Measurements from ENCODE around the gene ZNF182. TPM values are rescaled to one million over a fixed set of nuclear protein-coding genes. Genes with fewer than 3 reads are reported as not detected.
A peak's percentile ranks its signal among the peaks of the same experiment; 100 is the strongest.
"Not testable (repeated sequence)": the region's sequence is repeated elsewhere in the genome, so short reads cannot be mapped to it uniquely, and the experiment has no call there.

The ZNF182 gene
- total and polyA plus RNA-seq, 2 experiments from 2014 or later, result 6.2 to 7.1 TPM

GRCh38 chrX:48030237-48030636, 26.4 kb upstream of the ZNF182 start:
- no peaks in the 10 kb centered on the region; the same call in 2 of the 3 replicates for H3K9me3 Mint-ChIP-seq
- TF ChIP-seq CREB1 (CRISPR knock-in tag; IDR thresholded peaks at IDR 0.05; ENCODE audit: low read depth) (no peak), JUNB (IDR thresholded peaks at IDR 0.05; ENCODE audit: unreplicated experiment) (no peak), EZH2phosphoT487 (IDR thresholded peaks at IDR 0.05; ENCODE audit: unreplicated experiment) (no peak), CTCF (conservative IDR thresholded peaks at IDR 0.05; ENCODE audit: low read depth in 2 of 2) (no peak), ZNF331 (CRISPR knock-in tag; IDR thresholded peaks at IDR 0.05; ENCODE audit: low read depth) (no peak), POLR2AphosphoS5 (IDR thresholded peaks at IDR 0.05; ENCODE audit: low read depth) (no peak), ZNF114 (CRISPR knock-in tag; IDR thresholded peaks at IDR 0.05) (no peak), EZH2 (IDR thresholded peaks at IDR 0.05; ENCODE audit: low read depth, unreplicated experiment) (no peak)
- Histone ChIP-seq H3K27ac (ENCODE audit: low read depth) (no peak overlapping the region), H3F3A (replicated peaks; ENCODE audit: low read depth) (no peaks in the 10 kb centered on the region), H3K27me3 (ENCODE audit: insufficient read depth) (no peaks in the 10 kb centered on the region), H4K20me1 (replicated peaks; ENCODE audit: insufficient read depth) (no peaks in the 10 kb centered on the region), H3K36me3 (ENCODE audit: insufficient read depth) (no peaks in the 10 kb centered on the region), H3K79me2 (replicated peaks; ENCODE audit: insufficient read depth) (no peaks in the 10 kb centered on the region), H3K9me2 (ENCODE audit: insufficient read depth) (no peaks in the 10 kb centered on the region), H3K4me1 (ENCODE audit: insufficient read depth) (no peaks in the 10 kb centered on the region; the same call in 1 of the 2 replicates), H3K4me3 (no peak overlapping the region), H2AFZ (no peak overlapping the region), H3K4me2 (no peak overlapping the region)
- H3K36me3 Mint-ChIP-seq (ENCODE audit: low read depth), result no peaks in the 10 kb centered on the region; the same call in 2 of the 3 replicates
- ATAC-seq (no peak), DNase-seq (ENCODE audit: low spot score) (no peak)
- no peak overlapping the region for H3K27ac Mint-ChIP-seq
- H3K4me3 Mint-ChIP-seq, result no peak overlapping the region
- peaks cover 4% of the 10 kb centered on the region; the same call in 1 of the 3 replicates for H3K4me1 Mint-ChIP-seq
- H3K27me3 Mint-ChIP-seq (ENCODE audit: insufficient read depth, low read depth, poor library complexity), result peaks cover 4% of the 10 kb centered on the region

- H3K36me3 Mint-ChIP-seq (ENCODE audit: low read depth), result no peaks in the 10 kb centered on the region; the same call in 2 of the 3 replicates
- DNase-seq (ENCODE audit: low spot score) (no peak), ATAC-seq (no peak)
- H3K27me3 Mint-ChIP-seq (ENCODE audit: insufficient read depth, low read depth, poor library complexity), result peaks cover 4% of the 10 kb centered on the region
- H3K36me3 ChIP-seq (ENCODE audit: insufficient read depth), result no peaks in the 10 kb centered on the region
- H2AFZ ChIP-seq, result no peak overlapping the region
- no peak overlapping the region for H3K27ac ChIP-seq (ENCODE audit: low read depth)
- peaks cover 4% of the 10 kb centered on the region; the same call in 1 of the 3 replicates for H3K4me1 Mint-ChIP-seq
- no peaks in the 10 kb centered on the region; the same call in 1 of the 2 replicates for H3K4me1 ChIP-seq (ENCODE audit: insufficient read depth)
- H4K20me1 ChIP-seq (replicated peaks; ENCODE audit: insufficient read depth), result no peaks in the 10 kb centered on the region
- no peak overlapping the region for H3K4me3 ChIP-seq
- H3K9me3 Mint-ChIP-seq, result no peaks in the 10 kb centered on the region; the same call in 2 of the 3 replicates
- no peak overlapping the region for H3K4me2 ChIP-seq
- H3K4me3 Mint-ChIP-seq, result no peak overlapping the region
- TF ChIP-seq CTCF (conservative IDR thresholded peaks at IDR 0.05; ENCODE audit: low read depth in 2 of 2) (peak in 1 of 2 experiments; percentile 16; a peak in 1 of 4 replicates), JUNB (IDR thresholded peaks at IDR 0.05; ENCODE audit: unreplicated experiment) (no peak)
- no peak overlapping the region for H3K27ac Mint-ChIP-seq
- H3K79me2 ChIP-seq (replicated peaks; ENCODE audit: insufficient read depth), result no peaks in the 10 kb centered on the region
- H3F3A ChIP-seq (replicated peaks; ENCODE audit: low read depth), result no peaks in the 10 kb centered on the region
- no peaks in the 10 kb centered on the region for H3K27me3 ChIP-seq (ENCODE audit: insufficient read depth)
- no peaks in the 10 kb centered on the region for H3K9me2 ChIP-seq (ENCODE audit: insufficient read depth)
These were observed 24.3 kb upstream of the ZNF182 start for GRCh38 chrX:48028091-48028490.

- not testable (repeated sequence) for H3K27me3 ChIP-seq (ENCODE audit: insufficient read depth); H4K20me1 ChIP-seq (replicated peaks; ENCODE audit: insufficient read depth); H3K4me3 ChIP-seq; H3K27ac ChIP-seq (ENCODE audit: low read depth); H3K4me1 Mint-ChIP-seq; H3F3A ChIP-seq (replicated peaks; ENCODE audit: low read depth); H2AFZ ChIP-seq; H3K36me3 ChIP-seq (ENCODE audit: insufficient read depth); H3K27me3 Mint-ChIP-seq (ENCODE audit: insufficient read depth, low read depth, poor library complexity); H3K4me1 ChIP-seq (ENCODE audit: insufficient read depth); H3K4me3 Mint-ChIP-seq; DNase-seq (ENCODE audit: low spot score); H3K4me2 ChIP-seq; ATAC-seq; H3K9me3 Mint-ChIP-seq; H3K27ac Mint-ChIP-seq; H3K79me2 ChIP-seq (replicated peaks; ENCODE audit: insufficient read depth); H3K36me3 Mint-ChIP-seq (ENCODE audit: low read depth); H3K9me2 ChIP-seq (ENCODE audit: insufficient read depth)
These were observed 23.8 kb upstream of the ZNF182 start for GRCh38 chrX:48027545-48027944.

All from GM23338 (cell line).